ENCODE measurements around the gene LDLRAD4.

Gene LDLRAD4

DNA sequence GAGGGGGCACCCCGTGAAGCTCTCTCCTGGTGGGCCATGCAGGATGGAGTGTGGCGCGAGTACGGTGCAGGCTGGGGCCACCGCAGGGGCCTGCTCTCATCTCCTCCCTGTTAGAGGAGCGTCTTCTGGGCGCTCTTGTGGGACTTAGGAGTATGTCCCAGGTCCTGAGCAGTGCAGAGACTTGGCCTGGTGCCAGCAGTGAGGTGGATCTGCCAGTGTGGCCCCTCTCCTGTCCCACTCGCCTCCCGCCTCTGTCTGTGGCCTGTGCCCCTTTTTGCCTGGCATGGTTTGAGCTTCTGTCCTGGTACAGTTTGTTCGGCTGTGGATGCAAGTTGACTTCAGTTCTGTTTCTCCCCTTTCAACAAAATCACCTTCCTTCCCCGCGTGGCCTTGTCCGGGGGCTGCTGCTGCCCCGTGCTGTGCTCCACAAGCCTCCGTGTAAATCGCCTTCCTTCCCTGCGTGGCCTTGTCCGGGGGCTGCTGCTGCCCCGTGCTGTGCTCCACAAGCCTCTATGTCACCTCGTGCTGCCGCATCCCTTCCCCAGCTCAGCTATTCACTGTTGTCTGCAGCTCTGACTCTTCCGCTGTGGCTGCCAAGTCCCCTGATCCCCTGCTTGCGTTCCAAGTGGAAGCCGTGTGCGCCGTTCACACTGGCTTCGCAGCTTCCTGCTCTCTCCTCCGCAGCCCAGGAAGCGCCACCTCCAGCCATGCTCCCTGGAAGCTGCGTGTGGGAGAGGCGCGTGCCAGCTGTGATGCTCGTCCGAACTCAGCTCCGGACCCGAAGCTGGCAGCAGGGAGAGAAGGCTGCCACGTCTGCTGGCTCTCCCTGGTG lies 13.7 kb downstream of the LDLRAD4 start:
- DNase-seq: no peak

DNA sequence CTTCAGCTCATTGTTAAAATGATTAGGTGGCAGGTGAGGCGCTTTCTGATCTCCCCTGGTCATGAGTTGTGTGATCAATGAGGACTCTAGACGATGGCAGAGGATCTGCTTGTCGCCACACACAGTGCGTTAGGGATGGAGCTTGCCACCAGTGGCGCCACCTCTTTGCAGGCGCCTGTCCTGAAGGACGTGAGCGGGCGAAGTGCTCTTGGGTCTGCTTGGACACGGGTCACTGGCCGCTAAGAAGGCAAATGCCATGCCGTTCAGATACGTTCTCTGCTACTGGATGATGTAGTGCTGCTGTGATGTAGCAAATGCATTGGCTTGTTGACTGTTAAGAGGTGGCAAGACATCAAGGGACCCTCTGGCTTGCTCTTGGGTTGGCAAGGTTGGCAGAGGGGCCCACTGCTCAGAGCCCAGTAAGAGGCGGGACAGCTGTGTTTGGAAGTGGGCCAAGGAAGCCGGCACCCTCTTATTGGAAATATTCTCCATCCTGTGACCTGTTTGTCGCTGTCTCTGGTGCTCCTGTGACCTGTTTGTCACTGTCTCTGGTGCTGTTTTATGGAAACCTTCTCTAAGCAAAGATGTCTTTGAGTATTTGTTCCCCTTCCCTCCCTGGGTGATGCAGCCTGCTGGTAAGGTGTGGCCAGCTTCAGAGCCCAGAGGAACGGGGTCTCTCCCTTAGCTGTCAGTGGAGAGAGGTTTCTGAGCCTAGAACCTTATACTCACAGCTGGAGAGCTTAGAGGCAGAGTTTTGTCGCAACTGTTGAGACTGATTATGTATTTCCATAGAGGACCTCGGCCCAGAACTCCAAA lies 14.6 kb downstream of the LDLRAD4 start:
- no peak for DNase-seq

- no peak for DNase-seq
Observed at GRCh38 chr18:13233787-13234783, 15.5 kb downstream of the LDLRAD4 start.

GRCh38 chr18:13235421-13235831 lies 16.9 kb downstream of the LDLRAD4 start:
- DNase-seq: no peak

GRCh38 chr18:13235981-13236380 lies 17.4 kb downstream of the LDLRAD4 start:
- DNase-seq: no peak

DNA sequence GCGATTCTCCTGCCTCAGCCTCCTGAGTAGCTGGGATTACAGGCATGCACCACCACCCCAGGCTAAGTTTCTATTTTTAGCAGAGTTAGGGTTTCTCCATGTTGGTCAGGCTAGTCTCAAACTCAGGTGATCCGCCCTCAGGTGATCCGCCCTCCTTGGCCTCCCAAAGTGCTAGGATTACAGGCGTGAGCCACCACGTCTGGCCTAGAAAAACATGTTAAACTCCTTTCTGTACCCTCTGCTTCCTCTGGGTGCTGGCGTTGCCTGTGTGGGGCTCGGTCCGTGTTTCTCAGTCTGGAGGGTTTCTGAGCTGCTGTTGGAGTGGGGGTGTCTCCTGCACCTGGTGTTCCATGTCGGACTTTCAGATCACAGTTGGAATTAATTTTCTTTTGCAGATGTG lies 17.9 kb downstream of the LDLRAD4 start:
- DNase-seq: no peak

DNA sequence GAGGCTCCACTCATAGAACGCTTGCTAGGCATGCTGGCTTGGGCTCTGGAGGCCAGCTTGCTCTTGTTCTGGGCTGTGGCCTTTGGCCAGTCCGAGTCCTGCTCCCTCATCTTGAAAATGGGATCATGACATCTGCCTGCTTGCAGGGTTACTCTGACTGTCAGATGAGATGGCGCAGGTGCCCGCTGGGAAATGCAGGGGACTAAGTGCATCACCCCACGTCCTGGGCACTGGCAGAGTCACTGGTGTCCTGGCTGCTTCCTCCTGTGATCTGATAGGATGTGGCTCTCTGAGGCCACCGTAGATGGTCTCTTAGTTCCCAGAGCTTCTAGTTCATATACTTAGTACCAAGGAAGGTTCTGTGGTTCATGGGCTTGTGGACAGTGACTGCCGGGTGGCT lies 18.5 kb downstream of the LDLRAD4 start:
- no peak for DNase-seq

DNA sequence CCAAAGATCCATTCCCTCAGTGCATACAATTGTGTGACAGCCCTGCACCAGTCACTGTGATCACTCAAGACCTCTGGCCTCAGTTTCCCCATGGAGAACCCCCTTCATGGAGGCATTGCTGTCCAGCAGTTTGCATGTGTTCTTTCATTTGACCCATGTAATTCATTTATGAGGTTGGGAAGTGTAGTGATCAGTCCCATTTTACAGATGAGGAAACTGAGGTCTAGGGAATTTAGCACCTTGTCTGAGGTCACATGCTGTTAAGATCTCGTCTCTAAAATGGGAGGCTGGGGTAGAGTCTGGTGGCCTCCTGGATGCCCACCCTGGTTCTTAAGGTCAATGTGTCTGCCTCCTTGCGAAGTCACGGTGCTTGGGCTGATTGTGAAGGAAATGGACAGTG lies 19.1 kb downstream of the LDLRAD4 start:
- no peak for DNase-seq

- no peak for DNase-seq
Observed at GRCh38 chr18:13239171-13239956, 20.8 kb downstream of the LDLRAD4 start.

GRCh38 chr18:13240060-13240725 lies 21.6 kb downstream of the LDLRAD4 start:
- no peak for DNase-seq

DNA sequence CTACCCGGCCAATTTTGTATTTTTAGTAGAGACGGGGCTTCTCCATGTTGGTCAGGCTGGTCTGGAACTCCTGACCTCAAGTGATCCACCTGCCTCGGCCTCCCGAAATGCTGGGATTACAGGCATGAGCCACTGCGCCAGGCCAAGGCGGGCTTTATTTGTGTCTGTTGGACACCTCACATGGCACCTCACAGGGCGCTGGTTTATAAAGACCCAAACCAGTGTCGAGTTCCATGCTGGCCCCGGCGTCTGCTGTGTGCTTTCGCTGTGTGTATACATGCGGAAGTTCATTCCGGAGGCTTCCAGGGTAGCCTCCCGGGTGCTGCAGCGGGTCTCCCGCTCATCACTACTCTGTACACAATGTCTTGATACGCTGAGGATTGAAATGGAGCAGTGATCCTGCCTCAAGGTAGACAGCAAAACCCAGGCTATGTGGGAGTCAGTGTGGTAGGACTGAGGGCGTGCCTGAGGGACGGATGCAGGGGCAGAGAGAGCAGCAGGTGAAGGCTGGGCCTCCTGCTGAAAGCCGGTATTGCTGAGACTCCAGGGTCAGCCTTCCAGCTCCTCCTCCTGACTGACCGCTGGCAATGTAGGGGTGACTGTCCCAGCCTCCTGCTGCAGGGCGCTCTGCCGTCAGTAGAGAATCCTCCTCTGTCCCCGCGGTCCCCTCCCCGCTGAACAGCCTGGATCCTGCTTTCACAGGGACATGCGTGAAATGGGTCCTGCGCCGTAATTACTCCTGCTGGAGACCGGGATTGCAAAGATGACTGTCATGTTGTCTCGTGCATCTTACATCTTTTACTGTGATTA lies 22.7 kb downstream of the LDLRAD4 start:
- DNase-seq: no peak

DNA sequence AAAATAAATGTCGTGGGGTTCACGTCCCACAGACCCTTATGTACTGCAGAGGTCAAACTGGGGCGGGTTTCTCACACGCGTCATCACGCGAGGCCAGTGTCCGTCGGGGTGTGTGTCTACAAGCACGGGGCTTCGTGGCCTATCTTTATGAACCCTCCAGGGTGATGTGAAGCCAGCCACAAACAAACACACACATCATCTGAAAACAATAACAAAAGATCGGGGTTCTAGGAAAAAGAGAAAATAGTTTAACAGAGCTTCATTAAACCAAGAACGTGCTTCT lies 23.3 kb downstream of the LDLRAD4 start:
- no peak for DNase-seq

- DNase-seq: no peak
Observed at GRCh38 chr18:13242797-13243196, 24.2 kb downstream of the LDLRAD4 start.

- DNase-seq: no peak
Observed at GRCh38 chr18:13243363-13243762, 24.8 kb downstream of the LDLRAD4 start.

DNA sequence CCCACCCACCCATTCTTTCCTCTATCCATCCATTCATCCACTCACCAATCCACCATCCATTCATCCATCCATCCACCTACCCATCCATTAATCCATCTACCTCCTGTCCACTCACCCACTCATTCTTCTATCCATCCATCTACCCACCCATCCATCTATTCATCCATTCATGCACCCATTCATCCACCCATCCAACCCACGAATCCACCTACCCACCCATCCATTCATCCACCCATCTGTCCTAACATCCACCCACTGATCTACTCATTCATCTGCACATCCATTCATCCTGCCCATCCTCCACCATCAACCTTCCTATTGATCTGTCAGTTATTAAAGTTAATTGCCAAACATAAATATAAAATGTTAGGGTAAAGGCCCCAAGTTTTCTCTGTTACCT lies 25.6 kb downstream of the LDLRAD4 start:
- no peak for DNase-seq

DNA sequence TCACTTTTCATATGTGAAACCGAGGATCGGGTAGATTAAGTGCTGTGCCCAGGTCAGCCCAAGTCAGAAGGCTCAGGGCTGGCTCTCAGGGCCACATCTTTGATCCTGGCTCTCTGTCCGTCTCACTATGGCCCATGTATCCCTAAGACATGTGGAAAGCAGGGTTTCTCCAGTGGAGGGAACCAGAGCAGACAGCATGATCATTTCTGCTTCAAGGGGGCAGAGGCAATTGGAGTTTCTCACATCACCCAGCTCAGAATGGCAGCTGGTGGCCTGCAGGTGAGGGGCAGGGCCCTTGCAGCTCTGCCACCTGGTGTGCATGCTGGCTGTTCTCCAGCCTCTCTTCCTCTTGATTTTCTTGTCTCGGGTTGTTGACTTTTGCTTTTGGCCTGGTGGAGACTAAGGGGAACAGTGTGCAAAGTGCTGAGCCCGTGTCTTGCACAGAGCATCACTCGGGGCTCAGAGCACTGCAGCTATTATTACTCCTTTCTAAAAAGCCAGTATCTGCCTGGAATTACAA lies 27.0 kb downstream of the LDLRAD4 start:
- DNase-seq: no peak

- no peak for DNase-seq
Observed at GRCh38 chr18:13246121-13246520, 27.6 kb downstream of the LDLRAD4 start.

GRCh38 chr18:13246591-13246990 lies 28.0 kb downstream of the LDLRAD4 start:
- DNase-seq: no peak

DNA sequence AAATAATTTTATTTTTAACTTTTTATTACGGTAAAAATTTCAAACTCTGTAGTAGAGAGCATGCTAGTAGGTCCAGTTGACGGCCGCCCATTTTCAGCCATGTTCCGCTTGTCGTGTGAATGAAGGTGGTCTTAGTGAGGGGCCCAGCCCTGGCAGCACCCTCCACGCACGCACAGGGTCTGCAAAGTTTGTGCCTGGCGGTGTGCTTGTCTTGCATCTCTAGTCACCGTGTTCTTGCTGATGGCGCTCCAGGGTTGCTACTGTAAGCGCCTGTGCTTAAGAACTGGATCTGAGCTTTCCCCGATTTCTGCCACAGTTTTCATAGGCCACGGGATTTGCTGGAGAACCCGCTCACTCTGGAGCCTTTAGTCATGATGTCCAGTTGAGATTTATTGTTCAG lies 28.9 kb downstream of the LDLRAD4 start:
- no peak for DNase-seq

DNA sequence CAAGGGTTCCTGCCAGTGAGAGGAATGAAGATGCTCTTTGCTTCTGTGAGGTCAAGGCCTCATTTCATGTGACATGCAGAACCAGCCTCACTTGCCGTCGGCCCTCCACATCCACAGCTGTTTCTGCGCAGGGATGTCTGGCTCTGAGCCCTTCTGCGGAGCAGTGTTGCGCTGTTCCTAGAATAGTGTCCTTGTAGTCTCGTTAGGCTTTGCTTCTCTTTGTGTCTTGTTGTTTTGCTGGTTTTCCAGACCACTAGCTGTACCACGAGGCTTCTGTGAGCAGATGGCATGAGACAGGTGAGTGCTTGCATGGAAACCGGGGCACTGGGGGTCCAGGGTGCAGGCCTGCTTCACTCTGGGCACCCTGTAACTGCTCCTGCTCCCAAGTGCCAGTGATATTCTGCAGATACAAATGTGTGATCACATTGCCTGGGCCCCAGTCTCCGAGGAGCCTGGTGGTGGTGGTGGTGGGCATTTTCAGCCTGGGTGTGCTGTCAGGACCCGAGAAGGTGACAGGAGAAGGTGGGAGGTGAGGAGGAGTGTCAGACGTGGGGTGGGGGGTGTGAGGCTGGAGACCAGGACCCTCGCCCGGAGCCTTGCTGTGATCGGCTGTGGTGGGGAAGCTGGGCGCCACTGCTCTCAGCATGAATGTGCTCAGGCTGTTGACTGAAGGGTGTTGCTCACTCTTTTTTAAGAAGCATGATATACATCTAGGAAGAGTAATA lies 34.3 kb downstream of the LDLRAD4 start:
- DNase-seq: no peak
